Esophagus squamous epithelium (tissue), 5 donors: ENCODE results near the gene OPA3. TPM values are rescaled to one million over a fixed set of nuclear protein-coding genes. Genes with fewer than 3 reads are reported as not detected.

Experiments used
- DNase-seq: peaks from one replicate; lab custom pipeline; 2025; lab: John Stamatoyannopoulos, UW
- H3K27ac ChIP-seq, 4 donors: fragments of 200-600 bp; sonication (generic); one replicate each; pipeline ENCODE4 v1.5.1; 2016 to 2019; ENCODE audit warnings: mild to moderate bottlenecking in 1 of 4
- H3K27me3 ChIP-seq, 4 donors: fragments of 200-600 bp; sonication (generic); 1 replicate in 3 of 4; 2 replicates in 1 of 4; pipeline versions ENCODE4 v1.5.1 to v1.6.0; 2017 to 2021; ENCODE audit warnings: antibody characterized with exemption in 1 of 4
- H3K36me3 ChIP-seq, 3 donors: fragments of 200-600 bp; sonication (generic); one replicate each; pipeline ENCODE4 v1.5.1; 2016 to 2019
- H3K4me1 ChIP-seq, 3 donors: fragments of 200-600 bp; sonication (generic); one replicate each; pipeline ENCODE4 v1.5.1; 2017 to 2019
- H3K4me3 ChIP-seq, 4 donors: fragments of 200-600 bp; sonication (generic); 1 replicate in 3 of 4; 2 replicates in 1 of 4; pipeline ENCODE4 v1.5.1; 2016 to 2019; ENCODE audit warnings: mild to moderate bottlenecking in 2 of 4, moderate library complexity in 1 of 4
- H3K9me3 ChIP-seq, 3 donors: fragments of 200-600 bp; sonication (generic); one replicate each; pipeline ENCODE4 v1.5.1; 2016 to 2019
- POLR2A ChIP-seq, 4 donors: fragments of 450-650 bp; IDR thresholded peaks; one replicate each; pipeline ENCODE4 v1.6.1; 2017; ENCODE audit warnings: antibody characterized with exemption in 4 of 4, mild to moderate bottlenecking in 4 of 4, moderate library complexity in 3 of 4
- WGBS, 2 donors: methylation state at CpG; one replicate each; pipeline ENCODE4 v1.1.5; 2018; 5-methylcytosine and 5-hydroxymethylcytosine counted together
- intact Hi-C: fragments of 100-400 bp; cut with DNase I; formaldehyde crosslinking; loops from one replicate; pipeline ENCODE4 v1.15.0; 2022
- total RNA-seq, 4 donors: library from RNA; depleted of rRNA; stranded (reverse); fragments of >200 nt; gene quantifications; one replicate each; pipeline ENCODE4 v1.1.0, GENCODE V29; 2016
- TF ChIP-seq, protein P1 (sequence below), 6 experiments: fragments of 450-650 bp in 4 of 6; fragments of 200-600 bp in 2 of 6; sonication (generic) in 2 of 6; IDR thresholded peaks; one replicate each; pipeline ENCODE4 v1.5.1; 2016 to 2019; ENCODE audit warnings: antibody characterized with exemption in 6 of 6, mild to moderate bottlenecking in 4 of 6, moderate library complexity in 4 of 6
- donor health status: DM: yes; HTN: yes; CAD: no.

Gene OPA3
- total RNA-seq, 4 donors from 2014 or later: 4.7 to 12.4 (median 10.1) TPM

DNA sequence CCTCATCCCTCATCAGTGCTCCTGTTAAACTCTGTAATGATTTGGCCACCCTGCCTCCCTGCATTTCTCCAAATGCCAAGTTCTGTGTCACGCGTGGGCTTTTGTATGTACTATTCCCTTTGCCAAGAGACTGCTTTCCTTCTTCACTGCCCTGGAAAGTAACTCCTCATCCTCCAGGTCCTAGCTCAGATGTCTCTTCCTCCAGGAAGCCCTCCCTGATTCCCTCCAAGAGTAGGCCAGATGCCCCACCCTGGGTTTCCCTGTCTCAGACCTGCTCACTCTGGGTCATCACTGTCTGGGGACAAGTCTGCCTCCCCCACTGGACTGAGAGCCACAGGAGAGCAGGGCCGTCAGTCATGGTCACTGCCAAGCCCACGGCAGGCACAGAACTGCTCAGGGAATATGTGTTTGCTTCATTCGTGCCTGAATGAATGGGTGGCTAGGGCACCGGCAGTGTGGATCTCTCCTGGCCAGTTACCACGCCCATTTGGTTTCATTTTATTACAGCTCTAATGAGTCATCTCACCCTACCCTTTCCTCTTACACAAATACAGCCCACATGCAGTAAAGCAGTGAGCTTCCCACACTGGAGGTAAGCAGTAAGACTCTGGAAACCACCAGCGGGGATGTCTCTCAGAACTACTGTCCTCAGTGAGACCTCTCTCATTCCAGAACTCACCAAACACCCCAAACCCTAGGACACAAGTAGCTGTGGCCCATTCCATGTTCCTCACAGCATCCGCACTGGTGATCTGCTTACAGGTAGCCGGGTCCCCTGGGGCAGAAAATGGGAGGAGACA lies 29.5 kb upstream of the OPA3 start:
- DNase-seq: no peak

DNA sequence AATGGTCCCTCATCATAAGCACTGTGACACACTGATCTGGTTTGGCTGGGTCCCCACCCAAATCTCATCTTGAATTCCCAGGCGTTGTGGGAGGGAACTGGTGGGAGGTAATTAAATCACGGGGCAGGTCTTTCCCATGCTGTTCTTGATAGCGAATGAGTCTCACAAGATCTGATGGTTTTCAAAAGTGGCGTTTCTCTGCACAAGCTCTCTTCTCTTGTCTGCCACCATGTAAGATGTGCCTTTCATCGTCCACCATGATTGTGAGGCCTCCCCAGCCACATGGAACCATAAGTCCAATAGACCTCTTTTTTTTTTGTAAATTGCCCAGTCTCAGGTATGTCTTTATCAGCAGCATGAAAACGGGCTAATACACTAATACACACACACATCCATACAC lies 24.3 kb upstream of the OPA3 start:
- no peak overlapping the region for H3K4me3 ChIP-seq
- no peak overlapping the region for H3K27ac ChIP-seq
- TF ChIP-seq POLR2A (IDR thresholded peaks at IDR 0.05): no peak
- TF ChIP-seq, protein P1, sequence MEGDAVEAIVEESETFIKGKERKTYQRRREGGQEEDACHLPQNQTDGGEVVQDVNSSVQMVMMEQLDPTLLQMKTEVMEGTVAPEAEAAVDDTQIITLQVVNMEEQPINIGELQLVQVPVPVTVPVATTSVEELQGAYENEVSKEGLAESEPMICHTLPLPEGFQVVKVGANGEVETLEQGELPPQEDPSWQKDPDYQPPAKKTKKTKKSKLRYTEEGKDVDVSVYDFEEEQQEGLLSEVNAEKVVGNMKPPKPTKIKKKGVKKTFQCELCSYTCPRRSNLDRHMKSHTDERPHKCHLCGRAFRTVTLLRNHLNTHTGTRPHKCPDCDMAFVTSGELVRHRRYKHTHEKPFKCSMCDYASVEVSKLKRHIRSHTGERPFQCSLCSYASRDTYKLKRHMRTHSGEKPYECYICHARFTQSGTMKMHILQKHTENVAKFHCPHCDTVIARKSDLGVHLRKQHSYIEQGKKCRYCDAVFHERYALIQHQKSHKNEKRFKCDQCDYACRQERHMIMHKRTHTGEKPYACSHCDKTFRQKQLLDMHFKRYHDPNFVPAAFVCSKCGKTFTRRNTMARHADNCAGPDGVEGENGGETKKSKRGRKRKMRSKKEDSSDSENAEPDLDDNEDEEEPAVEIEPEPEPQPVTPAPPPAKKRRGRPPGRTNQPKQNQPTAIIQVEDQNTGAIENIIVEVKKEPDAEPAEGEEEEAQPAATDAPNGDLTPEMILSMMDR (IDR thresholded peaks at IDR 0.05): no peak
- no peaks in the 10 kb centered on the region for H3K9me3 ChIP-seq
- peaks cover 0 to 1% (median 0%) of the 10 kb centered on the region in 4 donors for H3K27me3 ChIP-seq
- 93 to 94% methylated on average over 6 of the region's 6 CpGs for WGBS, 2 donors
- intact Hi-C loops: no loop called here
- DNase-seq: no peak
- H3K36me3 ChIP-seq: peaks cover 5 to 54% (median 28%) of the 10 kb centered on the region in 3 donors
- H3K4me1 ChIP-seq: peaks cover 8 to 16% (median 10%) of the 10 kb centered on the region in 3 donors

More for the DNA sequence above, 29.5 kb upstream of the OPA3 start:
- Histone ChIP-seq H3K4me1 (peaks cover 3 to 30% (median 14%) of the 10 kb centered on the region in 3 donors), H3K36me3 (peaks cover 13 to 94% (median 31%) of the 10 kb centered on the region in 3 donors), H3K4me3 (no peak overlapping the region), H3K27ac (peak overlapping the region; percentile 82 to 94 (median 88)), H3K9me3 (no peaks in the 10 kb centered on the region), H3K27me3 (no peaks in the 10 kb centered on the region)
- TF ChIP-seq, protein P1 (IDR thresholded peaks at IDR 0.05): no peak
- TF ChIP-seq POLR2A (IDR thresholded peaks at IDR 0.05): peak in 2 of 4 donors; percentile 16 to 43
- intact Hi-C loops: no loop called here
- 49 to 58% methylated on average over 4 to 5 of the region's 10 CpGs for WGBS, 2 donors

GRCh38 chr19:45607071-45608029 lies 22.7 kb upstream of the OPA3 start:
- Histone ChIP-seq H3K9me3 (no peaks in the 10 kb centered on the region), H3K4me3 (peak overlapping the region in 3 of 4 donors; percentile 12 to 39 (median 17)), H3K27ac (peak overlapping the region in 3 of 4 donors; percentile 30 to 55 (median 55)), H3K4me1 (peaks cover 7 to 11% (median 8%) of the 10 kb centered on the region in 3 donors), H3K36me3 (peaks cover 5 to 38% (median 14%) of the 10 kb centered on the region in 3 donors), H3K27me3 (peaks cover 0 to 17% (median 4%) of the 10 kb centered on the region in 4 donors)
- DNase-seq: no peak
- intact Hi-C loops: no loop called here
- 7 to 12% methylated on average over 11 to 26 of the region's 28 CpGs for WGBS, 2 donors
- TF ChIP-seq POLR2A (IDR thresholded peaks at IDR 0.05): no peak
- TF ChIP-seq, protein P1 (IDR thresholded peaks at IDR 0.05): peak; percentile 88 to 93 (median 90)

- Histone ChIP-seq H3K27me3 (peaks cover 6 to 73% (median 34%) of the 10 kb centered on the region in 4 donors), H3K4me3 (peak within 1 kb of the TSS; percentile 17 to 56 (median 44)), H3K9me3 (no peaks in the 10 kb centered on the region), H3K27ac (peak within 1 kb of the TSS in 3 of 4 donors; percentile 45 to 58 (median 52)), H3K36me3 (no peaks in the 10 kb centered on the region), H3K4me1 (peaks cover 4 to 50% (median 18%) of the 10 kb centered on the region in 3 donors)
- WGBS, 2 donors: 4 to 8% methylated on average over 22 to 29 of the region's 52 CpGs
- TF ChIP-seq, protein P1 (IDR thresholded peaks at IDR 0.05): no peak
- no peak for TF ChIP-seq POLR2A (IDR thresholded peaks at IDR 0.05)
- DNase-seq: no peak
- intact Hi-C loops: no loop called here
Measured at GRCh38 chr19:45601524-45602374, 17.1 kb upstream of the OPA3 start, which contains the start of gene GPR4. Gene GPR4 (minus strand): TSS chr19:45602212. CDS start chr19:45591866, 10,346 bp downstream.
